NAMALWA (cell line): ENCODE measurements around the gene SAT1.

ENCODE experiments used
- DNase-seq: peaks from one replicate; pipeline ENCODE4 v3.0.0-alpha.2; 2015; ENCODE audit warnings: low spot score

Gene SAT1

DNA sequence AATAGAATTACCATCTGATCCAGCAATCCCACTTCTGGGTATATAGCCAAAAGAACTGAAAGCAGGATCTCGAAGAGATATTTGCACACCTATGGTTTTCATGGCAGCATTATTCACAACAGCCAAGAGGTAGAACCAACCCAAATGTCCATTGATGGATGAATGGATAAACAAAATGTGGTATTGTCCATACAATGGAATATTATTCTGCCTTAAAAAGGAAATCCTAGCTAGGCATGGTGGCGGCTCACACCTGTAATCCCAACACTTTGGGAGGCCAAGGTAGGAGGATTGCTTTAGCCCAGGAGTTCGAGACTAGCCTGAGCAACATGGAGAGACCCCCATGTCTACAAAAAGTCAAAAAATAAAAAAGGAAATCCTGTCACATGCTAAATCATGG lies 27.3 kb downstream of the SAT1 start:
- no peak for DNase-seq

DNA sequence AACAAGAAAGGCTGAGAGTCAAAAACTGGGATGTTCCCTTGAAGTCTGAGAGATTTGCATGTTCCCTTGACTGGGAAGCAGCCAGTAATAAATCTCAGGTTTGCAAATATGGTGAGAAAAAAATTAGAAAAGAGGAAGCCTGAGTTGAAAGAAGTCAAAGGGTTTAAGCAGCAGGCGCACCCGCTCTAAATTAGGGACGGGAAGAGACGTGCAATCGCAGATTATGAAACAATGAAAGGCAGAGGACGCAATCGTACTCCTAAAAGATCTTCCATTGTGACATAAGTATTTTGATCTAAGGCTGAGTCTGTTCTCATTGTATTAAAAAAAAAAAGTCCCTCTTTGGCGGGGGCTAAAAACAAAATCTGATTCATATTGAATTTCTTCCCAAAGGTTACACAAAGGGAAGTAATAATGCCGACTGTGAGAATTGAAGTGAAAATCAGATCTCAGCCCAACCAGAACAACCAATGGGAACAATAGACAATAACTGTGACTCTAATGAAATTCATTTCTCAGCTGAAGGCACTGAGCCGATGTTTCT lies 28.2 kb downstream of the SAT1 start:
- DNase-seq = no peak

DNA sequence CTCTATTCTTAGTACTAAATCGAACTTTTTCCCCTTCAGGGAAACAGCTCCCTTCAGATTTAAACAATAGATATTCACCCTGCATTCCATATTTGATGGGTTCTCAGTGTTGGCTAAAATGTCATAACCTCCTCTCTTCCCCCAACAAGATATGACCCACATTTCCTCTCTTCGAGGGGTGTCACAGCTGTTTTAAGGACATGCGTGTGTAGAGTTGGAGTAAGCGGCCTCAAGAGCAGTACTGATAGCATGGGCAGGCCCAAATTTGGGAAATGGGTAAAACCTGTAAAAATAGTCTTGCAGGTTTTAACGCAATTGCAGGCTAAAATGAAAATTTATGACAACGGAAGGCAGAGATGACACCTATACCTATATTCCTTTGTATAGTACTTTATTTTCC lies 28.7 kb downstream of the SAT1 start:
- no peak for DNase-seq

DNA sequence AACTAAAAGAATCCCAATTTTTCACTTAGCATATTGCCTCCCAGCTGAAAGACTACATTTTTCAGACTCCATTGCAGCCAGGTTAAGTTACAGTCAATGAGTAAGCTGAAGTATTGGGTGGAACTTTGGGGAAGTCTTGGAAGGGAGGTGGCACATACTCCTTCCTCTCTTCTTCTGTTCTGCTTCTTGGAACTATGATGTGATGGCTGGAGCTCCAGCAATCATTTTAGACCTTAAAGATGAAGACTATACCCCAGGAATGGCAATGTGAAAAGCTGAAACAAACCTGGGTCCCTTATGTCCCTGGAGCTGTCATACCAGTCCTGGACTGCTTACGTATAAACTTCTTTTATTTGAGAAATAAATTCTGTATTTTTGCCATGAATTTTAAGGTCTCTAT lies 30.8 kb downstream of the SAT1 start:
- no peak for DNase-seq

DNA sequence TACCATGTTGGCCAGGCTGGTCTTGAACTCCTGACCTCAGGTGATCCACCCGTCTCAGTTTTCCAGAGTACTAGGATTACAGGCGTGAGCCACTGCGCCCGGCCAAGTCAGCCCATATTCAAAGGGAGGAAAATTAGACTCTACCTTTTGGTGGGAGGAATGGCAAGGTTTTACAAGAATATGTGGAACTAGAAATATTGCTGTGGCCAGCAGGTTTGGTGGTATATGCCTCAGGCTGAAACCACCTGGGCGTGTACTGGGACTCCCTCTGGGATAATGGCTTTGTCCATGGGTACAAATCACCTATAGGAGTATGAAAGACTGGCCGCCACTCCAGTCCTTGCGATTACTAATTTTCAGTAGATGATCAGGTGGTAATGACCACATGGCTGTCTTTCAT lies 32.4 kb downstream of the SAT1 start:
- no peak for DNase-seq

DNA sequence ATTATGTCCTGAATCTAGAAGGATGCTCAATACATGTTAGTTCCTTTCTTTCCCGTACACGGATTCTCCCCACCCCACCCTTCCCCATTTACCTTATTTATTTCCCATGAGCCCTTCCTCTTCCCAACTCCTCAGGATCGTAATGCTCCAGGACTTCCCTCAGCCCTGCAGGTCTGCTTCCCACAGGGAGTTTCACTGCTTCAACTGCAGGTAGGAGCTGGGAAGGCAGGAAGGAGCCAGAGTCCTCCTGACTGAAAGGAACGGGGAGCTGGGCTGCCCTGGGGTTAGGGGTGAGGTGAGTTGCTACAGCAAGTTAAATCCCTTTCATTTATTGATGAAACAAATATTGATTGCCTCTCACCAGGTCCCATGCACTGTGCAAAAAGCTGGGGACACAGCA lies 33.2 kb downstream of the SAT1 start:
- DNase-seq = no peak

DNA sequence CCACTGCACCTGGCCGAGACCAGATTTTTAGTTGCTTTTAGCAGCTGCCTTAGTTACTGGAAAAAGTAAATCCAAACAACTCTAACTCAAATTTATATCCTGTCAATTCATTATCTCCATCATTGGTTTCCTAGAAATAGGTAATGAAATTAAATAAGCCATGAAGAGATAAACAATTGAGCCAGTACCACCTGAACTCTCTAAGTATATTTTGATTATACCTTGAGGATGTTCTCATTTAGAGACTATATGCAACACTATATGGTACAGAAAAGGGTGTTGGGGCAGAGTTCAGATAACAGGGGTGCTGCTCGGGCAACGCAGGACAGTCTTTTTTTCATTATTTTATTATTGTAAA lies 35.0 kb downstream of the SAT1 start:
- DNase-seq = no peak

DNA sequence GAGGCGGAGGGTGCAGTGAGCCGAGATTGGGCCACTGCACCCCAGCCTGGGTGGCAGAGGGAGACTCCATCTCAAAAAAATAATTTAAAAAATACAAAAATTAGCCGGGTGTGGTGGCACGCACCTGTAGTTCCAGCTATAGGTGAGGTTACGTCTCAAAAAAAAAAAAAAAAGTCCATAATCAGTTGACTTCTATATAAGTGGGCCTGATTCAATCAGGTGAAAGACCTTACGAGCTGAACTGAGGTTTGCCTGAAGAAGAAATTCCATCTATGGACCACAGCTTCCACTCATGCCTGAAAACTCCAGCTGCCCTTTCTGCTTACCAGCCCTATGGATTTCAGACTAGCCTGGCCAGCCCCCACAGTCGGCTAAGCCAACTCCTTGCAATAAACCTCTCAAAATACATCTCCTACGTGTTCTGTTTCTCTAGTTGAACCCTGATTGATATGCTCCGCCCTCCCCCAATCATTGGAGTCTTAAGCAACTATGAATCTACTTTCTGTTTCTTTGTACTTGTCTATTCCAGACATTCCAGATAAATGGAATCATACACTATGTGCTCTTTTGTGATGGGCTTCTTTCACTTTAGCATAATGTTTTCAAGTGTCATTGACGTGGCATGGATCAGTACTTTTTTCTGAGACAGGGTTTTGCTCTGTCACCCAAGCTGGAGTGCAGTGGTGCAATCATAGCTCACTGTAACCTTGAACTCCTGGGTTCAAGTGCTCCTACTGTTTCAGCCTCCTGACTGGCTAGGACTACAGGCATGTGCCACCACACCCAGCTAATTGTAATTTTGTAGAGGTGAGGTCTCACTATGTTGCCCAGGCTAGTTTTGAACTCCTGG lies 36.6 kb downstream of the SAT1 start:
- no peak for DNase-seq

DNA sequence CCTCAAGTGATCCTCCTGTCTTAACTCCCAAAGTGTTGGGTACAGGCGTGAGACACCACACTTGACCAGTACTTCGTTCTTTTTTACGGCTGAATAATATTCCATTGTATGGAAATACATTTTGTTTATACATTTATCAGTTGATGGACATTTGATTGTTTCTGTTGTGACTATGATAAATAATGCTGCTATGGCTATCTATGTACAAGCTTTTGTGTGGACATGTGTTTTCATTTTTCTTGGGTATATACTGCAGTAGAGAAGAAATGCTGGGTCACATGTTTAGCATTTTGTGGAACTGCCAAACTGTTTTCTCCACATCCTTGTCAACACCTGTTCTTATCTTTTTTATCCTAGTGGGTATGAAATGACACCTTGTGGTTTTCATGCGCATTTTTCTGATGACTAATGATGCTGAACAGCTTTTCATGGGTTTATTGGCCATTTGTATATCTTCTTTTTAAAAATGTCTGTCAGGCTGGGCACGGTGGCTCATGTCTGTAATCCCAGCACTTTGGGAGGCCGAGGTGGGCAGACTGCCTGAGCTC lies 37.3 kb downstream of the SAT1 start:
- peak; percentile 2 for DNase-seq

DNA sequence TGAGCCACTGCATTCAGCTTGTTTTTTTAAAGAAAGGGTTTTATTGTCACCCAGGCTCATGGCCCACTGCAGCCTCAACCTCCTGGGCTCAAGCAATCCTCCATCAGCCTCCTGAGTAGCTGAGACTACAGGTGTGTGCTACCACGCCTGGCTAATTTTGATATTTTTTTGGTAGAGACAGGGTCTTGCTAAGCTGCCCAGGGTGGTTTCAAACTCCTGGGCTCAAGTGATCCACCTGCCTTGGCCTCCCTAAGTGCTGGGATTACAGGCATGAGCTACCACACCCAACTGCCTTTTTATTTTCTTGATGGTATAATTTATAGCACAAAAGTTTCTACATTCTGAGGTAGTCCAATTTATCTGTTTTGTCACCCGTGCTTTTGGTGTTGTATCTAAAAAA lies 38.9 kb downstream of the SAT1 start:
- DNase-seq = no peak

DNA sequence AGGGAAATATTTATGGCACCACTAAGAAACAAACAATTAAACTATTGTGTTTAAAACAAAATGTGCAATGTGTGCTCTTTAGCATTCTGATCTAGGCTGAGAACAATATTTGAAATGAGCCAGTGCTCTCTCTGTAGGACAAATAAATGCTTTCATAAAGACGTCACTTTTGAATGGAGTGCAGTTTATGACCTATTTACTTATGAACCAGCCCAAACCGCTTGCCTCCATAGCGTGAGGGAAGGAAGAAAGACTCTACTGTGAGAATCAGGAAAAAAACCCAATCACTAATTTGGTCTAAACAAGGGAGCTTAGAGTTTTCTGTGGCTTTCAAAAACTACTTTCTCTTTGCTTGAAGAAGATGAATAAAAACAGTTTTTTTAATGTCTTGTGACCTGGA lies 39.4 kb downstream of the SAT1 start:
- no peak for DNase-seq

DNA sequence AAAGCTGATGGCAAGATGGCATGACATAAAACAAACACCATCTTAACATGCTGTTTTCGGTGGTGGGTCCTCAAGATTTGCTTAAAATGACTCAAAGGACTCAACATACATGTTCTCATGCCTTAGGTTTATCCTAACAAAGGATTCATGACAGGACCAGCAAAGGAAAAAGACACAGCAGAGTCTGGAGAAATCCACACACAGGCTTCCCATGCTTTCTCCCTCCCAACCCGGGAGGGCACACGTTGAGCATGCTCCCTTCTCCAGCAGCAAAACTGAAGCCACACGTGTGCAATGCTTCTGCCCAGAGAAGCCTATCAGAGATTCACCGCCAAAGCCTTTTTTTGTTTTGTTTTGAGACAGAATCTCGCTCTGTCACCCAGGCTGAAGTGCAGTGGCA lies 39.9 kb downstream of the SAT1 start:
- no peak for DNase-seq

DNA sequence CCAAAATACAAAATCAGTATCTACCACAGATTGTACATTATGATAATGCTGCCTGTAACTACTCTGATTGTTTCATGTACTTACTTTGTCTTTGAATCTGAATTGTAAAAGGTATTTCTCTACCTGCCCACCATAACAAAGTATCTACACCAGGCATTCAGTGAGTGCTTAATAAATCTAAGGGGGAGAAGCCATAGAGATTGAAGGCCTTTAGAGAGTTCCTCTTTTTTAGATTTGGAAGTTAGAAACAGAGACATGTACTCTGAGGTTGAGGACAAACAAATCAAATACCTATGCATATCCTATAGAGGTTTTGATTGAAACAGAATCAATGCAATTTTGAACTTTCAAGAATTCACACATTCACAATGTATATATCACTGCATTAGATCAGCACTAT lies 42.7 kb downstream of the SAT1 start:
- no peak for DNase-seq

DNA sequence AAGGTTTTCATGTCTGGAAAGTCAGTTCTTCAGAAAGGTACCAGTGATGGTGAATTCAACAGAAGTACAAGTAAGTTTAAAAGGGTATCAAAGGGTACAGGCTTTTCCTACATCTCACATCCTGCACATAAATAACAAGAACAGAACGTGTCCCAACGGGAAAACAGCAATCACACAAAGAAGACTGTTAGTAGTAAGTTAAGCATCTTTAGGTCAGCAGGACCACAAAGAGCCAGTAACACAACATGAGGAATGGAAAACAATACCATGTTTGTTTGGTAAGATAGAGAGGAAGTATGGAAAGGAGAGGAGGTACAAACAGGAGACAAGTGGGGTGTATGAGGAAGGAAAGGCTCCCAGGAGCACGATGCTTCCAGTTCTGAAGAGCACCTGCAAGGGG lies 43.2 kb downstream of the SAT1 start:
- DNase-seq = no peak

DNA sequence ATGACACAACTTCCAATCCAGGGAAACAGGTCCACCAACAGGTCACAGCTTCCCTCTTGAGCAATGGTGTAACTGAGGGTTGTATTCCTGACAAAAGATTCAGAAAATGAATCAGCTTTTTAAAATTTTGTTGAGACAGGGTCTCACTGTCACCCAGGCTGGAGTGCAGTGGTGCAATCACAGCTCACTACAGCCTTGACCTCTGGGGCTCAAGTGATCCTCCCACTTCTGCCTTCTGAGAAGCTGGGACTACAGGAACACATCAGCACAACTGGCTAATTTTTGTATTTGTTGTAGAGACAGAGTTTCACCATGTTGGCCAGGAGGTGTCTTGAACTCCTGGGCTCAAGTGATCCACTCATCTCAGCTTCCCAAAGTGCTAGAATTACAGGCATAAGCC lies 43.7 kb downstream of the SAT1 start:
- DNase-seq = no peak

DNA sequence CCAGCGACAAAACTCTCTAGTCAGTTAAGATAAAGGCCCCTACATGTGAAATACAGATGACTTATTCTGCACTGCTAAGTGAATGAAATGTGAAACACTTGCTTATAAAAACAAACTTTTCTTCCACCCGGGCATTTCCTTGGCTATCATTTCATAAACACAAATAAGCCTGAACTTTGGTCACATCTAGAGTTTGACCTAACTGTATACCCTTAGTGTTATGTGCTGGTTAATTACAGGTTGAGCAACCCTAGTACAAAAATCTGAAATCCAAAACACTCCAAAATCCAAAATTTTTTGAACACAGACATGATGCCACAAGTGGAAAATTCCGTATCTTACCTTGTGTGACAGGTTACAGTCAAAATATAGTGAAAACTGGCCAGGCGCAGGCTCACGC lies 45.9 kb downstream of the SAT1 start:
- no peak for DNase-seq

DNA sequence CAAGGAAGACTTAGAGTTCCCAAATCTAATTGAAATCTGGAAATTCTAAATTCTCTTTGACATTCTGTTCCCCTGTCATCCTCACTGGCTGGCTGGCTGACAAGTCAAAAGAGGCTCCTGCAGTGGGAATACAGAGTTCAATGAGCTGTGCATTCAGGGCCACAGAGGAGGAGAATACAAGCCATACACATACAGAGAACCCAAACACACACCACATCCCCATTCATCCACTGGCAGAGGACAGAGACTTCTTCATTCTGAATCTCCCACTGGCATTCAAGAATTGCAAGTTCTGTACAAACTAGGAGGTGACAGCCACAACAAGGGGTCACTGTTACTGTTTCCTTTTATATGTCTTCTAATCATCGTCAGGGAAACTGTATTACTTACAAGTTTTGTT lies 49.7 kb downstream of the SAT1 start:
- no peak for DNase-seq
